HG02981 (cell line): ENCODE measurements around the gene CFL2.

ENCODE experiments used
- ATAC-seq: cut with Tn5 transposase; IDR thresholded peaks from one replicate; pipeline ENCODE4 v1.9.1; 2021; ENCODE audit warnings: mild to moderate bottlenecking, moderate library complexity; ENCODE audit not compliant: unreplicated experiment

The CFL2 gene

DNA sequence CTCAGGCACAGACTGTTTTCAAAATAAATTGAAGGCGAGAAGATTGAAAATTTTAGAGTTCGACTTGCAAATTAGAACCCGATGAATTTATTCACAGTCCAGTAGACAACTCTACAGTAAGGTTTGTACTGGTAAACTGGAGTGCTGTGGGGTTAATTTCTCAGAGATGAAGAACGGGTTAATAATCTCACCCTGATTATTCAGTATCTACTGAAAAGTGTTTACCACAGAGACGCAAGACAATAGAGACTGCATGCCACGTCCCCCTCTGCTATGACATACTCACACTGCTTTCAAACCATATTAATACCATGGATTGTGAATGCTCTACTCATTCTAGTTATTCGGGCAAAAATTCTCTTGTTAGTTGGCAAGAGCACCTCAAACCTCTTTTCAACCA lies 36.1 kb downstream of the CFL2 start:
- no peak for ATAC-seq

GRCh38 chr14:34676516-34677211 lies 37.7 kb downstream of the CFL2 start:
- ATAC-seq, result no peak

- ATAC-seq, result no peak
Measured at GRCh38 chr14:34673702-34674101, 40.7 kb downstream of the CFL2 start.

- ATAC-seq, result no peak
Measured at GRCh38 chr14:34671716-34672115, 42.7 kb downstream of the CFL2 start.

- ATAC-seq, result no peak
Measured at GRCh38 chr14:34668111-34668510, 46.3 kb downstream of the CFL2 start.

GRCh38 chr14:34667007-34667406 lies 47.4 kb downstream of the CFL2 start:
- ATAC-seq, result no peak

GRCh38 chr14:34665785-34666435 lies 48.5 kb downstream of the CFL2 start:
- ATAC-seq, result no peak

DNA sequence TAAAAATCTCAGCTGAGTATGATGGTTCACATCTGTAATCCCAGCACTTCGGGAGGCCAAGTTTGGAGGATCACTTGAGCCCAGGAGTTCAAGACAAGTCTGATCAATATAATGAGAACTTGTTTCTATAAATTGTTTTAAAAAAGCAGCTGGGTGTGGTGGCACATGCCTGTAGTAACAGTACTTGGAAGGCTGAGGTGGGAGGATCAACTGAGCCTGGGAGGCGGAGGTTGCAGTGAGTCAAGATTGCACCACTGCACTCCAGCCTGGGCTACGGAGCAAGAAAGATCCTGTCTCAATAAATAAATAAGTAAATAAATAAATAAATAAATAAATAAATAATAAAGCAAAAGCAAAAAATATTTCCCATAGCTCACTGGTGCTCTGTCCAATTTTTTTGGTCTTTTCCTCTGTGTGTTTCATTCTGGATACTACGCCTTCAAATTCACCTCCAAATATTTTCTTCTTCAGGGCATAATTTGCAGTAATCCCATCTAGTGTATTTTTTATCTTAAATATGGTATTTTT lies 51.8 kb downstream of the CFL2 start:
- no peak for ATAC-seq

DNA sequence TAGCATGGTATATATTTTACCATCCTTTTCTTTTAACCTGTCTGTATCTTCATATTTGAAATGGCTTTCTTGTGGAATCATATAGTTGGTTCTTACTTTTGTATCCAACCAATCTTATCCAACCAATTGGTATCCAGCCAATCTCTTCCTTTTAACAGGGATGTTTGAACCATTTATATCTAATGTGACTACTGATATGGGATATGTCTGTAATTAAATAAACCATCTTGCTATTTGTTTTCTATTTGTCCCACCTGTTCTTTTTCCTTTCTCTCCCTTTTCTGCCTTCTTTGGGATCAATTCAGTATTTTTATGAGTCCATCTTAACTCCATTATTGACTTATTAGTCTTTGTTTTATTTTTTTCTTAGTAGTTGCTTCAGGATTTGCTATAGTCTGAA lies 53.6 kb downstream of the CFL2 start:
- no peak for ATAC-seq
